Activated naive CD4-positive, alpha-beta T cell treated with anti-CD3 and anti-CD28 coated beads for 36 hours (primary cell): Measurements from ENCODE around the gene ZNF324. TPM values are rescaled to one million over a fixed set of nuclear protein-coding genes. Genes with fewer than 3 reads are reported as not detected.
"Not testable (repeated sequence)": the region's sequence is repeated elsewhere in the genome, so short reads cannot be mapped to it uniquely, and the experiment has no call there.

Source experiments
- CTCF ChIA-PET: fragments of 350-600 bp; sonication (Branson Sonifier 250); formaldehyde crosslinking; loops from one replicate; lab custom pipeline; 2021; ENCODE audit warnings: antibody characterized with exemption; lab: Charles Lee
- DNase-seq: peaks from one replicate; pipeline ENCODE4 v3.0.0-alpha.2; 2020
- H3K27ac Mint-ChIP-seq: one replicate; pipeline ENCODE4 v1.8.0; 2021; ENCODE audit warnings: mild to moderate bottlenecking, mixed read lengths
- H3K27me3 Mint-ChIP-seq: one replicate; pipeline ENCODE4 v1.8.0; 2021; ENCODE audit warnings: low read depth, mixed read lengths
- H3K36me3 Mint-ChIP-seq: one replicate; pipeline ENCODE4 v1.8.0; 2021; ENCODE audit warnings: low read depth, mixed read lengths
- H3K4me1 Mint-ChIP-seq: one replicate; pipeline ENCODE4 v1.8.0; 2021; ENCODE audit warnings: low read depth, mixed read lengths
- H3K4me3 Mint-ChIP-seq: one replicate; pipeline ENCODE4 v1.8.0; 2021; ENCODE audit warnings: mild to moderate bottlenecking, moderate library complexity, mixed read lengths
- H3K9me3 Mint-ChIP-seq: one replicate; pipeline ENCODE4 v1.8.0; 2021; ENCODE audit warnings: mixed read lengths
- intact Hi-C: fragments of 100-400 bp; cut with micrococcal nuclease; formaldehyde crosslinking; loops from one replicate; pipeline ENCODE4 v1.15.1; 2023
- total RNA-seq, 2 experiments: library from RNA; stranded (reverse); gene quantifications; one replicate each; pipeline ENCODE4 v1.2.3, GENCODE V29; 2021

The ZNF324 gene
- 1 to 10 TPM; 2.4 to 3.0 TPM for total RNA-seq

GRCh38 chr19:58466760-58467589 lies at the start of gene ZNF324:
ZNF324 (plus strand) TSS chr19:58467080; CDS start chr19:58469186, 2,106 bp downstream.
- peaks cover 5% of the 10 kb centered on the region for H3K36me3 Mint-ChIP-seq
- peaks cover 2% of the 10 kb centered on the region for H3K27me3 Mint-ChIP-seq
- no peaks in the 10 kb centered on the region for H3K9me3 Mint-ChIP-seq
- DNase-seq, result peak; percentile 99
- H3K4me1 Mint-ChIP-seq, result peaks cover 20% of the 10 kb centered on the region
- CTCF ChIA-PET, result interaction anchor here (0.6 kb wide), 1 partner anchor 1061 kb away, joined by 3 read pairs; no protein-coding TSS in a partner anchor
- no peak within 1 kb of the TSS for H3K27ac Mint-ChIP-seq
- H3K4me3 Mint-ChIP-seq, result peak within 1 kb of the TSS; percentile 83
- intact Hi-C loops, result loop anchor here (1.0 to 2.0 kb wide), 8 partner anchors 8 to 140 kb away; partner anchors contain the start of genes ZBTB45, ZNF132, ZNF324B and ZNF584

GRCh38 chr19:58428617-58429016 lies 38.3 kb upstream of the ZNF324 start:
- Mint-ChIP-seq H3K4me1 (no peaks in the 10 kb centered on the region), H3K36me3 (peaks cover 46% of the 10 kb centered on the region), H3K9me3 (peaks cover 51% of the 10 kb centered on the region), H3K4me3 (no peak overlapping the region), H3K27ac (no peak overlapping the region), H3K27me3 (no peaks in the 10 kb centered on the region)
- intact Hi-C loops, result no loop called here
- no peak for DNase-seq
- CTCF ChIA-PET, result no interaction called here

GRCh38 chr19:58429745-58430144 lies 37.1 kb upstream of the ZNF324 start:
- intact Hi-C loops, result no loop called here
- peaks cover 56% of the 10 kb centered on the region for H3K36me3 Mint-ChIP-seq

GRCh38 chr19:58434217-58434616 lies 32.7 kb upstream of the ZNF324 start:
- Mint-ChIP-seq H3K4me3 (no peak overlapping the region), H3K27ac (no peak overlapping the region), H3K36me3 (peaks cover 85% of the 10 kb centered on the region), H3K9me3 (peaks cover 86% of the 10 kb centered on the region), H3K27me3 (no peaks in the 10 kb centered on the region), H3K4me1 (peaks cover 11% of the 10 kb centered on the region)
- CTCF ChIA-PET, result no interaction called here
- no peak for DNase-seq
- intact Hi-C loops, result no loop called here

More at GRCh38 chr19:58429745-58430144, 37.1 kb upstream of the ZNF324 start:
- CTCF ChIA-PET, result interaction anchor here (0.7 kb wide), 1 partner anchor 14 kb away, joined by 3 read pairs; no protein-coding TSS in a partner anchor
- Mint-ChIP-seq H3K9me3 (peaks cover 63% of the 10 kb centered on the region), H3K4me3 (no peak overlapping the region), H3K4me1 (no peaks in the 10 kb centered on the region), H3K27me3 (no peaks in the 10 kb centered on the region), H3K27ac (no peak overlapping the region)
- no peak for DNase-seq

- peaks cover 51% of the 10 kb centered on the region for H3K36me3 Mint-ChIP-seq
- H3K27ac Mint-ChIP-seq, result peak within 1 kb of the TSS; percentile 88
- peak; percentile 98 for DNase-seq
- peaks cover 18% of the 10 kb centered on the region for H3K4me1 Mint-ChIP-seq
- peak within 1 kb of the TSS; percentile 95 for H3K4me3 Mint-ChIP-seq
- H3K27me3 Mint-ChIP-seq, result no peaks in the 10 kb centered on the region
- H3K9me3 Mint-ChIP-seq, result peaks cover 42% of the 10 kb centered on the region
- CTCF ChIA-PET, result no interaction called here
- intact Hi-C loops, result loop anchor here (1.0 to 5.0 kb wide), 12 partner anchors 11 to 257 kb away; partner anchors contain the start of genes MZF1, ZNF274, ZNF324B and ZNF446
Observed at GRCh38 chr19:58439576-58440554, 27.0 kb upstream of the ZNF324 start, which contains the start of gene ZNF132. ZNF132 (minus strand) TSS chr19:58440153; CDS start chr19:58439821, 332 bp downstream.

- peak overlapping the region; percentile 95 for H3K4me3 Mint-ChIP-seq
- H3K27ac Mint-ChIP-seq, result peak overlapping the region; percentile 88
- no peak for DNase-seq
- peaks cover 18% of the 10 kb centered on the region for H3K4me1 Mint-ChIP-seq
- peaks cover 35% of the 10 kb centered on the region for H3K9me3 Mint-ChIP-seq
- H3K36me3 Mint-ChIP-seq, result peaks cover 44% of the 10 kb centered on the region
- intact Hi-C loops, result loop anchor here (1.0 to 5.0 kb wide), 12 partner anchors 11 to 257 kb away; partner anchors contain the start of genes MZF1, ZNF274, ZNF324B and ZNF446
- CTCF ChIA-PET, result no interaction called here
- no peaks in the 10 kb centered on the region for H3K27me3 Mint-ChIP-seq
Observed at GRCh38 chr19:58440556-58440955, 26.3 kb upstream of the ZNF324 start.

GRCh38 chr19:58442986-58443385 lies 23.9 kb upstream of the ZNF324 start:
- Mint-ChIP-seq H3K9me3 (peaks cover 20% of the 10 kb centered on the region), H3K36me3 (peaks cover 22% of the 10 kb centered on the region), H3K4me1 (peaks cover 16% of the 10 kb centered on the region)
- not testable (repeated sequence) for H3K4me3 Mint-ChIP-seq, H3K27ac Mint-ChIP-seq, DNase-seq, H3K27me3 Mint-ChIP-seq
- CTCF ChIA-PET, result interaction anchor here (1.1 kb wide), 1 partner anchor 138 kb away, joined by 3 read pairs; no protein-coding TSS in a partner anchor
- intact Hi-C loops, result loop anchor here (5.0 kb wide), 3 partner anchors 81 to 216 kb away; partner anchors contain the start of genes ZNF497, ZNF544 and ZSCAN22

GRCh38 chr19:58448860-58449259 lies 18.0 kb upstream of the ZNF324 start:
- H3K27ac Mint-ChIP-seq, H3K9me3 Mint-ChIP-seq, intact Hi-C loops, H3K4me3 Mint-ChIP-seq, DNase-seq, CTCF ChIA-PET: not testable (repeated sequence)
- peaks cover 11% of the 10 kb centered on the region for H3K27me3 Mint-ChIP-seq
- H3K4me1 Mint-ChIP-seq, result peaks cover 21% of the 10 kb centered on the region
- H3K36me3 Mint-ChIP-seq, result peaks cover 10% of the 10 kb centered on the region

- H3K27ac Mint-ChIP-seq, DNase-seq, H3K4me3 Mint-ChIP-seq, H3K9me3 Mint-ChIP-seq, intact Hi-C loops: not testable (repeated sequence)
- peaks cover 11% of the 10 kb centered on the region for H3K27me3 Mint-ChIP-seq
- peaks cover 14% of the 10 kb centered on the region for H3K36me3 Mint-ChIP-seq
- CTCF ChIA-PET, result interaction anchor here (0.7 kb wide), 1 partner anchor 16 kb away, joined by 4 read pairs; no protein-coding TSS in a partner anchor
- peaks cover 21% of the 10 kb centered on the region for H3K4me1 Mint-ChIP-seq
Observed at GRCh38 chr19:58449980-58450379, 16.9 kb upstream of the ZNF324 start.

- peak overlapping the region; percentile 79 for H3K4me3 Mint-ChIP-seq
- DNase-seq, result no peak
- CTCF ChIA-PET, result no interaction called here
- H3K27ac Mint-ChIP-seq, result no peak overlapping the region
- peaks cover 21% of the 10 kb centered on the region for H3K4me1 Mint-ChIP-seq
- peaks cover 15% of the 10 kb centered on the region for H3K36me3 Mint-ChIP-seq
- peaks cover 8% of the 10 kb centered on the region for H3K9me3 Mint-ChIP-seq
- H3K27me3 Mint-ChIP-seq, result peaks cover 11% of the 10 kb centered on the region
- intact Hi-C loops, result loop anchor here (1.0 kb wide), 5 partner anchors 11 to 269 kb away; partner anchors contain the start of genes ZNF132, ZNF324 and ZNF837
Observed at GRCh38 chr19:58450856-58451357, 16.0 kb upstream of the ZNF324 start.

GRCh38 chr19:58451358-58452101 lies 15.3 kb upstream of the ZNF324 start, which contains the start of gene ZNF324B:
ZNF324B (plus strand) TSS chr19:58451622; CDS start chr19:58453702, 2,080 bp downstream.
- Mint-ChIP-seq H3K9me3 (peaks cover 8% of the 10 kb centered on the region), H3K4me1 (peaks cover 21% of the 10 kb centered on the region), H3K36me3 (peaks cover 19% of the 10 kb centered on the region), H3K4me3 (peak within 1 kb of the TSS; percentile 79), H3K27ac (no peak within 1 kb of the TSS), H3K27me3 (peaks cover 11% of the 10 kb centered on the region)
- CTCF ChIA-PET, result no interaction called here
- peak; percentile 97 for DNase-seq
- intact Hi-C loops, result loop anchor here (1.0 kb wide), 5 partner anchors 11 to 269 kb away; partner anchors contain the start of genes ZNF132, ZNF324 and ZNF837
